Activated naive CD4-positive, alpha-beta T cell treated with Interleukin-2 at 50 U/mL for 16 hours (primary cell): ENCODE data around the gene ZNF414.

Source experiments
- DNase-seq: peaks from one replicate; pipeline ENCODE4 v3.0.0-alpha.2; 2020

The ZNF414 gene

DNA sequence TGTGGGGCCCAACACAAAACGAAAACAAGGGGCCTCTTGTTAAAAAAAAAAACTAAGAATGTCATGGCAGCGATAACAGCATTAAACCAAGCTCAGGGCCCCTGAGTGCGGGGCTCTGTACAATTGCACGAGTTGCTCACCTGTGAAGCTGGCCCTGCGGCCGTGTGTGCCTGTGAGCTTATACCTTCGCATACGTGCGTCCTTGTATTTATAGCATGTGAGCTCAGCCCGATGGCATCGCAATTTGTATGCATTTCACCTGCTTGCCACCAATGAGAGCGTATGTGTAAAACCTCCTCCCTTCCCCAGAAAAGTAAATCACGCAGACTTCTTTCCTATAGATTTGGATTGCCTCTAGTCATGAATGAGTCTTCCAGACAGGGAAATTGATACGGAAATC lies 52.1 kb downstream of the ZNF414 start:
- DNase-seq: no peak

DNA sequence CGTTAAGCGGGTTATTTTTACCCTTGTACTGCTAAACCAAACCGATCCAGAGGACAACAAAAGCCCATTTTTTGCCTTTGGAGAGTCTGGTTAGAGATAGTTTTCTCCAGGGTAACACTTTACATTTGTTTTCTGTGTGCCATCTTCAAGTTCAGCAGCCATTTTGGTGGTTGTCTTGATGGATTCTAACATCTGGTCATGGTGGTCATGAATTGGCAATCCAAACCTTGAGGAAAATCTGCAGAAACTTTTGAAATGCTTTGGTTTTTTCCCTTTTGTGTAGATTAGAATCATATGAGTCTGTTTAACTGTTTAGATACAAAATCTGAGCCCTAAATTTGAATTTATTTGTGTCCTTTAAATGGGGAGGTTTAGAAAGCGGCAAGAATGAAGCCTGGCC lies 52.6 kb downstream of the ZNF414 start:
- no peak for DNase-seq

DNA sequence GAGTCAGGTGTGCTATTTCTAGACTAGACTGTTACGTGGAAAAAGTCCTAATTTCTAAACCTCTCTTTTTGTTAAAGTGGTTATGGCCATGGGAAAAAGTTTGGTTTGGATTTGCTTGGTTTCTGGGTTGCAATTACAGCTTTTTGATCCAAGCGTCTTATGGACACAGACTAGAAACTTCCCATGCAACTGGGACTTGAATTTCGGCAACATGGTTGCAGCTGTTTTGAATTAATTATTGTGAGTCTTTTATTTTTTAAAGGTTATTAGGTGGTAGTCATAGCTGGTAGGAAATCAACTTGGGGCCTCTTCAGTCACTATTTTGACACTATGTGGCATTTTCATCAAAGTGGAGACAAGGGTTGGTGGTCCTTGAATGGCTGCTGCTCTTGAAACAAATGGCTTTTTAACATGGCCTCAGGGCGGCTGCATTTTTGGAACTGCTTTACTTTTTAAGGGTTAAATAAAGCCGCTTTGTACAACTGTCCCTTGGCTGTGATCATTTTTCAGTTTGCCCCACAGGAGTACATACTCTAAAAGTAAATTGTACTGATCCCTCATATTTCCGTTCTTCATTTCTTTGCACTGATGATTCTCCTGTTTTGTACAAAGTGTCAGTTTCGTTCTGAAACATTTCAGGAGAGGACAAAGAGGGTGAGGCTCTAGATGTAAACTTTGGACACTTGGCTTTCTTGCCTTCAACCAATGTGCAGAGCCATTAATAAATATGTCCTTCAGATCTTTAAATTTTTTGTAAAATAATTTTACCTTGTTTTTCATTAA lies 53.3 kb downstream of the ZNF414 start:
- DNase-seq: no peak
